Hepatic stellate cell (primary cell): Measurements from ENCODE around the gene DERL3.

Source experiments
- DNase-seq: peaks from one replicate; pipeline ENCODE4 v3.0.0; 2011; ENCODE audit warnings: low spot score

Gene DERL3

GRCh38 chr22:23831261-23831660 is 7.5 kb downstream of the DERL3 start:
- DNase-seq: no peak

- no peak for DNase-seq
Measured at GRCh38 chr22:23829845-23830372, 8.9 kb downstream of the DERL3 start.

- no peak for DNase-seq
Measured at GRCh38 chr22:23828800-23829680, 9.8 kb downstream of the DERL3 start.

GRCh38 chr22:23827351-23827995 is 11.3 kb downstream of the DERL3 start:
- no peak for DNase-seq

- peak; percentile 91 for DNase-seq
Measured at GRCh38 chr22:23826510-23827350, 12.1 kb downstream of the DERL3 start.

GRCh38 chr22:23825246-23825905 is 13.4 kb downstream of the DERL3 start:
- DNase-seq: no peak

- no peak for DNase-seq
Measured at GRCh38 chr22:23824476-23825245, 14.1 kb downstream of the DERL3 start.

GRCh38 chr22:23823331-23823791 is 15.4 kb downstream of the DERL3 start:
- peak; percentile 88 for DNase-seq

- DNase-seq: no peak
Measured at GRCh38 chr22:23822101-23822671, 16.6 kb downstream of the DERL3 start.

GRCh38 chr22:23820748-23821211 is 18.0 kb downstream of the DERL3 start:
- no peak for DNase-seq

GRCh38 chr22:23818541-23818940 is 20.3 kb downstream of the DERL3 start:
- no peak for DNase-seq

GRCh38 chr22:23817146-23817545 is 21.7 kb downstream of the DERL3 start:
- DNase-seq: no peak

- DNase-seq: no peak
Measured at GRCh38 chr22:23816156-23816976, 22.4 kb downstream of the DERL3 start.

- no peak for DNase-seq
Measured at GRCh38 chr22:23815541-23816155, 23.2 kb downstream of the DERL3 start.

- no peak for DNase-seq
Measured at GRCh38 chr22:23812378-23812777, 26.4 kb downstream of the DERL3 start.

- DNase-seq: no peak
Measured at GRCh38 chr22:23806837-23807236, 32.0 kb downstream of the DERL3 start.

GRCh38 chr22:23804781-23805291 is 34.0 kb downstream of the DERL3 start:
- DNase-seq: no peak

- no peak for DNase-seq
Measured at GRCh38 chr22:23803001-23803819, 35.6 kb downstream of the DERL3 start.
